Hippocampal formation (tissue), 2 donors: ENCODE data around the gene EVL.
"Not testable (repeated sequence)": the region's sequence is repeated elsewhere in the genome, so short reads cannot be mapped to it uniquely, and the experiment has no call there.

Experiments
- DNase-seq, 2 donors: peaks; one replicate each; lab custom pipeline; 2025; lab: John Stamatoyannopoulos, UW

The EVL gene

DNA sequence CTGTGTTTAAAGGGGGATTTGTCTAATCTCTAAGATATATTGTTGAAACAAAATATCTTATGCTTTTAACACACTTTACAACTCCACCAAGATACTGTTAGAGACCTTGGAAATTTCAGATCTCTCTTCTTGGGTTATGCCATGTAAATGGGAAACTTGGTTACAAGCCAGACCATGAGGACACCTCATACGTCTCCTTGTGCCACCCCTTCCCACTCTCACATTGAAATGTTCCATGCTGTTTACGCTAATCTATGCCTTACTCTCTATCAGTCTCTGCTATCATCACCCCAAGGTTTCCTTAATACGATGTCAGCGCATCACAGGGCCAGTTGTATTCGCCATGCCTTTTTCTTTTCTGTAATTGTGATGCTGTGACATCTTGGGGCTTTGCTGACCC lies 107.6 kb downstream of the EVL start:
- DNase-seq: no peak

DNA sequence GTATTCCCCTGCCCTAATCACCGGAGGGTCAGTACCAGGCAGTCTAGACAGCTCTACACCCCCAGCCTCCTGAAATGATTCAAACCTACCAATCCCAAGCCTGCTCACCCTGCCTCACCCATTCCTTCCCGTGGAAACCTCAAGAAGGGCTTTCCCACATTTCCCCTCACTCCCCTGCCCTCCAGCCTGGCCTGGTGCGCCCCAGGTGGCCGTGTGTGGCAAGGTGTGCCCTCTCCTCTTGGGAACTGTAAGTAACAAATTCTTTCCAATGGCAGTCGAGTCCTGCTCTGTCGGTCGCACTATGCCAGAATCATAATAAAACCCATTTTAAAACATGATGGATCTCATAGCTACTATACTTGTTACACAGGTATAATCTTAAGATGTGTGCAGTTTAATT lies 108.1 kb downstream of the EVL start:
- no peak for DNase-seq

DNA sequence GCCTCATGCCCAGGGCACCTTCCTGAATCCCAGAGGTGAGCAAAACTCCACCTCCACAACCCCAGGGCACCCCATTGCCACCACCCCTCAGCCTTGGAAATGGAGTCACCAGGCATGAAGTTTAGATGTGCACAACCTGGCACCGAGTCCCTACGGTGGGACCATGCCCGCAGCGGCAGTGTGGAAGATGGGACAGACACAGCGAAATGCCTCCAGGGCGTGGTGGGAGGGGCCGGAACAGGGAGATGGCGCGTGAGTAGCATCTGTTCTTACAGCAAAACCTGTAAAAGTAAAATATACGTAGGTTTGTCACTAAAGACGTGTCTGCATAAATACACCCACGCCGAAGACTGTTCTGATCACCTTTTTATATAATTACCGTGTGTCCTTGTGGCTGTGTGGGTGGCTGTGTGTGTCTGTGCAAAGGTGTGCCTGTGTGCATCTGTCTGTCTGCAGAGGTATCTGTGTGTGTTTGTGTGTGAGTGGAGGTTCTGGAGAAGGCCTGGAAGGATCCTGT lies 111.6 kb downstream of the EVL start:
- no peak for DNase-seq

DNA sequence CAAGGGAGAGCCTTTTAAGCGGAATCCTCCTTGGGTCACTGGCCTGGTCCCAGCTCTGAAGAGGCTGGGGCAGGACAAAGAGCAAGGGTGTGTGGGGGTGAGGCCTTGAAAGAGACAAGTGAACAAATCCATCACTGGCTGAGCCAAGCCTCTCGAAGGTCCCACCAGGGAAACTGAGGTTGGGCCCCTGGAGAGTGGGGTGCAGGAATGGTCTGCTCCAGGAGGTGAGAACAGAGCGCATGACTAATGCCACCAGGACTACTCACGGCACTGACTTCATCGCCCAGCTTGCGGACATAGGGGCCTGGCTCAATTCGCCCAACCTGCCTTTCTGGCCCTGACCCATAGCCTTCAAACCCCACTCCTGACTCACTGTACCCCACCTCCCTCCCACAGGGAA lies 113.5 kb downstream of the EVL start:
- no peak for DNase-seq

DNA sequence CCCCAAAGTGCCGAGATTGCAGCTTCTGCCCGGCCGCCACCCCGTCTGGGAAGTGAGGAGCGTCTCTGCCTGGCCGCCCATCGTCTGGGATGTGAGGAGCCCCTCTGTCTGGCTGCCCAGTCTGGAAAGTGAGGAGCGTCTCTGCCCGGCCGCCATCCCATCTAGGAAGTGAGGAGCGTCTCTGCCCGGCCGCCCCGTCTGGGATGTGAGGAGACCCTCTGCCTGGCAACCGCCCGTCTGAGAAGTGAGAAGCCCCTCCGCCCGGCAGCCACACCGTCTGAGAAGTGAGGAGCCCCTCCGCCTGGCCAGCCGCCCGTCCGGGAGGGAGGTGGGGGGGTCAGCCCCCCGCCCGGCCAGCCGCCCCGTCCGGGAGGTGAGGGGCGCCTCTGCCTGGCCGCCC lies 115.4 kb downstream of the EVL start:
- not testable (repeated sequence) for DNase-seq

DNA sequence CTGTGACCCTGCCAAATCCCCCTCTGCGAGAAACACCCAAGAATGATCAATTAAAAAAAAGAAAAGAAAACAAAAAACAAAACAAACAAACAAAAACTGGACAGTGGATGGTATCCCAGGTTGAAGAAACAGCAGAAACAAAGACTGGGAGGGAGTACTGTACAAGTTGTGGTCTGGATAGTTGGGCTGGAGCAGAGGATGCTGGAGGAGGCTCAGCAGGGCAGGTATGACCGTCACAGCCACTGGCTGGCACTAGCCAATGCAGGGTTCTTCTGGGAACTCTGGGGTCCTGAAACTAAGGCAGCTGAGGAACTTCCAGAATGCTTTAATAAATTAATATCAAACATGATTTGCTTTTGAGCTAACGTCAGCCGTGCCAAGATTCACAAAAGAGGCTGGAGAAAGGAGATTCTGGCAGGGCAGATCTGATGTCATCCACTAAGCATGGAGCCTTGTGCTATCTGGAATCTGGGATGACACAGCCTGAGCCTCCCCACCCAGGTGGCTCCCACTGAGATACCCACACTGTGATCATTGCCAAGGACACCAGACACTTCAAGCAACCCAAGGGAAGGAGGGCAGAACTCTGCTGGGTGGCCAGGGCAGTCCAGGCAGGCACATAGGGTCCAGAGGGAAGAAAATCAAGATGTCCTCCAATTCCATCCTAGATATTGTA lies 116.8 kb downstream of the EVL start:
- not testable (repeated sequence) for DNase-seq

DNA sequence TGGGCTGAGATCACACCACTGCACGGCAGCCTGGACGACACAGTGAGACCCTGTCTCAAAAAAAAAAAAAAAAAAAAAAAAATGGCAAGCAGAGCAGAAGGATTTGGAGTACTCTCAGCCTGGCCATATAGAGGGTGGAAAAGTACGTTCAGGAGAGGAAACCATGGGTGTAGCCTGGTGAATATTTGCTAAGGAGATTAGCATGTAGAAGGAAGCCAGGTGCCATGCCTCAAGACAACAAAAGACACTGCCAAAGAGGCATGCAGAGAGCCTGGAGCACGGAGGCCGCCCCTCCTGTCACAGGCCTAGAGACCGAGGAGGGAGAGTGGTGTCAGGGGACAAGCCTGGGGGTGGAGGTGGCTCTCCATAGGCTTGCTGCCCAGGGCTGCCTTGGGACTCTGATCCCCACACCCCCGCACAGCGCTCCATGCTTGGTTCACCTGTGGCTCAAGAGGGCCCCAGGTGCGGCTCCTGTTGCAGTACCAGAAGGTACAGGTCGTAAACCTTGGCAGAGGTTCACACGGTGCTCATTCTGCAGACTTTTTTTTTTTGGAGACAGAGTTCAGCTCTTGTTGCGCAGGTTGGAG lies 122.1 kb downstream of the EVL start:
- no peak for DNase-seq

DNA sequence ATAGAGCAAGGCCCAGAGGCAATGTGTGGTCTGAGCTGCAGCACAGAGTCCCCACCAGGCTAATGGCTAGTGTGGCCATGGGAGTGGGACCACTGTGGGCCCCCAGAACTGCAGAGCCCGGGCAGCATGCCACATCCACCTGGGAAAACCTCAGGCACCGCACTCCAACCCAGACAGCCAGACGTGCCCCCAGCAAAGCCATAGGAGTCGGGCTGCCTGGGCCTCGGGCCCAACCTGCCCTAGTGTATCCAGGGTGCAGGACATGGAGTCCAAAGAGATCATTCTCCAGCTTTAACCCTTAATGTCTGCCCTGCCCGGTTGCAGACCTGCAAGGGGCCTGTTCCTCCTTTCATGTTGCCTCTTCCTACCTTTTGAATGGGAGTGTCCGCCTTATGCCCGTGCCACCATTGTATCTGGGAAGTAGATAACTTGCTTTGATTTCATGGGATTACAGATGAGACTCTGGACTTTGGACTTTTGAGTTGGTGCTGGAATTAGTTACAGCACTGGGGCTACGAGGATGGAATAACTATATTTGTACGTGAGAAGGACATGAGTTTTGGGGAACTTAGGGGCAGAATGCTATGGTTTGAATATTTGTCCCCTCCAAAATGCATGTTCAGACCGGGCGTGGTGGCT lies 123.3 kb downstream of the EVL start:
- no peak for DNase-seq

DNA sequence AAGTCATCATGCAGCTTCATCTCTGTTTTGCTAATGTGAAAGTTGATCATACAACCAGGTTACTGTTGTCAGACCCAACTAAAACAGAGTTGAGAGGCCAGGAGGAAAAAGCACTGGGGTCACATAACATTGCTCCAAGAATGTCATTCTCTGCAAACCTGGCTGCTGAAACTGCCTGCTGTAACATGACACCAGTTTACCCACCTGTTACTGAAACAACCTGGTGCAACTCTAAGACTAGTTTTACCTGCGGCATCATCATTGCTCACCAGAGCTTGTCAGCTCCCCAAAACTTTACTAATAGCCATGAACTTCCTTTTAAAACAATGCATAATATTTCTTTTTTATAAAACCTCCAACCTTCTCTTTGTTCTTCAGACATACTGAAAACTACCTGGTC lies 124.9 kb downstream of the EVL start:
- no peak for DNase-seq

DNA sequence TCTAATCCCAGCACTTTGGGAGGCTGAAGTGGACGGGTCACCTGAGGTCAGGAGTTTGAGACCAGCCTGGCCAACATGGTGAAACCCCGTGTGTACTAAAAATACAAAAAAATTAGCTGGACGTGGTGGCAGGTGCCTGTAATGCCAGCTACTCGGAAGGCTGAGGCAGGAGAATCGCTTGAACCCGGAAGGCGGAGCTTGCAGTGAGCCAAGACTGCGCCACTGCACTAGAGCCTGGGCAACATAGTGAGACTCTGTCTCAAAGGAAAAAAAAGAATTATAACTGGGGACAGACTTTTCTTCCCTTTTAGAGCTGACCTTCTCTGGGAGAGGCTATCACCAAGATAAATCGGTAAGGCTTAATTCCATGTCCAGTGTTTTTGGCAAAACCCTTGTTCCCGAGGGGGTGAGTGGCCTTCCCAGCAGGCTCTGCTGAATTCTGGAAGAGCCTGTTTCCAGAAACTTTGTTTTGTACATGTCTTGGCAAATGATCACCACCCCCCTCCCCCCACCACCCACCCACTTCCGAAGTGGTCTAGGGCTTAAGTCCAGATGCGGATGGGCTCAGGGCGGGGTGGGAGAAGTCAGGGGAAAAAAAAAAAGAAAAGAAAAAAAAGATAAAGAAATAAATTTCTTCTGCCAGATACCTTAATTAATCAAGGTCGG lies 126.5 kb downstream of the EVL start:
- DNase-seq: no peak

DNA sequence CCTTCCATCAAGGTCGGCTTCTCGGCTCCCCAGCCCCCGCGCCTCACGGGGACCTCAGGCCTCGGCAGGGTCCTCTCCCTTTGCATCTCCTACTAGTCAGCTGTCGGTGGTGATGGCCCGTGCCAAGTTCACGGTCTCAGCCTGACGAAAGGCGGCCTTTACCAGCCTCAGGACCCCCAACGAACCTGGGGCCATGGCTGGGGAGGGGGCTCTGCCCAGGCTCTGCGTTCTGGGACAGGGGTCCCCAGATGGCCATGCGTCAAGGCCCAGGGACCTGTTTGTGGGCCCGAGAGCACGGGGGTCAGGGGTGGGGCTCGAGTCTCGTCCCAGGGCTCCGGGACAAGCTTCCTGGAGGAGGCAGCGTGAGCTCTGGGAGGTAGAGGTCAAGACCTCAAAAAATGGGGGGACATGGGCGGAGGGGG lies 127.0 kb downstream of the EVL start:
- DNase-seq: no peak

DNA sequence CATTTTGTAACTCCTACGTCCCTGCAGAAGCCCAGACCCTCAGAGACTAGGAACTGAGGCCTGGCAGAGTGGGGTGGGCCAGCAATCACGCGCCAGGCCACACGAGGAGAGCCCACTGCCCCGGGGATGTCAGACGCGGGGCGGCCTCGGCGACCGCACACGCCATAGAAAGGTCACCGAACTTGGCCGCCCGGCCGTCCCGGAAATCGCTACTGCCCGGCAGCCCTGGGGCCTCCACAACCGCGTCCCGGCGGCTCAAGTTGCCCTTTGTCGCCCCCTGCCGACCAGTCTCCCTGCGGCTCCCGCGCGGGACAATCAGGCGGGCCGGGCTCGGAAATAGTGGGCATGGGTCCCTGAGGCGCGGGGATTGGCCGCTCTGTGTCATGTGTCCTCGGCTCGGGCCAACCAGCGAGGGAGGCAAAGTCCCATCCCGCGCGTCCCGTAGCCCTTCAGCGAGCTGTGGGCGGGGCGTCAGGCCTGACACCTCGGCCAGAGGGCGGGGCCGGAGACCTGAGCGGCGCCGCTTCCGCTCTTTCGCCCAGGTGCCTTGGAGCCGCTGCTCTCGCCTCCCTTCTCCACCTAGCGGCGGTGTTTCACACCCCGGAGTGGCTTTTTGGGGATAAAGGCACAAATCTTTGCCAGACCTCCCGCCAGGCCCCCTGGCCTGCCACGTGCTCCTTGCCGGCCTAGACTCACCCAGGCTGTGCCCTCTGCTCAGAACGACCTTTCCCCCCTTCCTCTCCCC lies 127.6 kb downstream of the EVL start:
- peak; percentile 87 to 98 for DNase-seq
